ENCODE results near the gene TULP4.
"Not testable (repeated sequence)": the region's sequence is repeated elsewhere in the genome, so short reads cannot be mapped to it uniquely, and the experiment has no call there.

TULP4 gene

GRCh38 chr6:158292016-158292415, 20.2 kb upstream of the TULP4 start:
- no peak overlapping the region for H3K4me3 ChIP-seq (ENCODE audit: low read length)
- TF ChIP-seq CTCF (IDR thresholded peaks at IDR 0.05; ENCODE audit: insufficient read depth, low read depth, low read length, missing control alignments) = no peak
- DNase-seq (ENCODE audit: low read depth) = no peak

DNA sequence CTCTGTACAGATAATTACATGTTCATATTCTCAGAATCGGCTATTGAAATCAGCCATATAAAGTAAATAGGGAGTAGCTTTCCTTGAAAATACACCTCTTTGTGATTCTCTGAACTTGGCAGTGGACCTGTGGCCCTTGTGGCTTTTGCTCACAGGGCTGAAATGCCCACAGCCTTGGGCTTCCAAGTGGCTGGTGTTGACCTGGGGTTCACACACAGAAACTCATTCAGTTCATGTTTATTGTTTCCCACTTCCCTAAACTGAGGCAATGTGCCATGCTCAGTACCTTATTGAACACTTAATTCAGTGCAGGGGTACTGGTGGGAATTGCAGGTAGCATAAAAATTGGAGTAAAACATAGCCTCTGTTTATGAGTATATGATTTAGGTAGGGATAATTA, 19.1 kb upstream of the TULP4 start:
- DNase-seq (ENCODE audit: low read depth) = no peak
- no peak overlapping the region for H3K4me3 ChIP-seq (ENCODE audit: low read length)
- no peak for TF ChIP-seq CTCF (IDR thresholded peaks at IDR 0.05; ENCODE audit: insufficient read depth, low read depth, low read length, missing control alignments)

DNA sequence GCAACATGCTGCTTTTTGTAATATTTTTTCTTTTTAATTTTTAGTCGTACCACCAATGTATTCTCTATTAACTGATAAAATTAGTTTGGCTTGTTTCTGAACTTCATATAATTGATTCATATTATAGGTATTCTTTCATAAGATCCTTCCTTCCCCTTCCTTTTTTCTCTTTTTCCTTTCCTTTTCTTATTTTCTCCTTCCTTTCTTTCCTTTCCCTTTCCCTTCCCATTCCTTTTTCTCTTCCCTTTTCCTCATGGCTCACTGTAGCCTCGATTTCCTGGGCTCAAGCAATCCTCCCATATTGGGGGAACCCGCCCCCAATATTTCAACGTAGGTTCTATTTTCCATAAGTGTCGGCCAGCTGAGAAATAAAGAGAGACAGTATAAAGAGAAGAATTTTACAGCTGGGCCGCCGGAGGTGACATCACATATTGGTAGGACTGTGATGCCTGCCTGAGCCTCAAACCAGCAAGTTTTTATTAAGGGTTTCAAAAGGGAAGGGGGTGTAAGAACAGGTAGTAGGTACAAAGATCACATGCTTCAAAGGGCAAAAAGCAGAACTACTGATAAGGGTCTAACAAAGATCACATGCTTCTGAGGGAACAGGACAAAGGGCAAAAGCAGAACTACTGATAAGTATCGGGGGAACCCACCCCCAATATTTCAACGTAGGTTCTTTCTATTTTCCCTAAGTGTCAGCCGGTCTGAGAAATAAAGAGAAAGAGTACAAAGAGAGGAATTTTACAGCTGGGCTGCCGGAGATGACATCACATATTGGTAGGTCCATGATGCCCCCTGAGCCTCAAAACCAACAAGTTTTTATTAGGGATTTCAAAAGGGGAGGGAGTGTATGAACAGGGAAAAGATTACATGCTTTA, 16.1 kb upstream of the TULP4 start:
- not testable (repeated sequence) for H3K4me3 ChIP-seq (ENCODE audit: low read length); DNase-seq (ENCODE audit: low read depth)

- not testable (repeated sequence) for H3K4me3 ChIP-seq (ENCODE audit: low read length); DNase-seq (ENCODE audit: low read depth)
These were observed 15.4 kb upstream of the TULP4 start for GRCh38 chr6:158296854-158297324.

- not testable (repeated sequence) for DNase-seq (ENCODE audit: low read depth); H3K4me3 ChIP-seq (ENCODE audit: low read length)
These were observed 14.6 kb upstream of the TULP4 start for GRCh38 chr6:158297657-158298056.

DNA sequence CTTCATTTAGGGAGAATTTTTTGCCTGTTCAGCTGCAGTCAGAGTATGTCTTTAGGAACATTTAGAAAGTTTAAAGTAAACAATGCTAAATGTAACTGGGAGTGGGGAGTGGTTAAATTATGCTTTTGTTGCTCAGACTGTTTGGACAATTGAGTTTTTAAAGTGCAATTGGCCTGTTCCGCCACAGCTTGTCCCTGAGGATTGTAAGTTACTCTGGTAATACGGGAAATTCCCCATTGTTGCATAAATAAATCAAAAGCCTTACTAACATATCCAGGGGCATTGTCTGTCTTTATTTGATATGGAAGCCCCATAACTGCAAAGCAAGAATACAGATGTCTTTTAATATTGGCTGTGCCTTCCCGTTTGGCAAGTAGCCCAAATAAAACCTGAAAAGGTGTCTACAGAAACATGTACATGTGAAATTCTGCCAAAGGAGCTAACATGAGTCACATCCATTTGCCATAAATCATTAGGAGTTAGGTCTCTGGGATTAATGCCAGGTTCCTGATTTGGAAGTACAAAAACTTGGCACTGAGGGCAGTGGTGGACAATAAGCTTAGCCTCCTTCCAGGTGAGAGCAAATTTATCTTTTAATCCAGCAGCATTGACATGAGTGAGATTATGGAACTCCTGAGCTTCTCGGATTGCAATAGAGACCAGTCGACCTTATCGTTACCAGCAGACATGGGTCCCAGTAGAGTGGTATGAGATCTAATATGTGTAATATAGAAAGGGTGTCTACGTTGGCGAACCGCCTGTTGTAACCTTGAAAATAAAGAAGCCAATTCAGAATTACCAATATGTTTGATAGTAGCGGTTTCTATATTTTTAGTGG, 11.7 kb upstream of the TULP4 start:
- peak; percentile 94 for DNase-seq (ENCODE audit: low read depth)
- H3K4me3 ChIP-seq (ENCODE audit: low read length) = not testable (repeated sequence)

DNA sequence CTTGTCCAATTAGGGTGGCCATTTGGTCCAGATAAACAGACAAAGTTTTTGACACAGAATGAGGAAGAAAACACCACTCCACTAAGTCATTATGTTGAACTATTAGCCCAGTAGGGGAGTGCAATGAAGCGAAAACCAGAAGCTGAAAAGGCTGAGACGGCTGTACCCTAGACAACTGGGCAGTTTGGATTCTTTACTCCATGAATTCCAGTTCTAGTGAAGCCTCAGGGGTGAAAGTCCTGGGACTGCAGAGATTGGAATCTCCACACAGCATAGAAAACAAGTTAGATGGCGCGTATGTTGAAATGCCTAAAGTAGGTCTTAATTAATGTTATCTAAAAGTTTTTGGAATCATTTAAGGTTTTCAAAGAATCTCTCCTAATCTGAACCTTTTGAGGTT, 10.7 kb upstream of the TULP4 start:
- DNase-seq (ENCODE audit: low read depth); H3K4me3 ChIP-seq (ENCODE audit: low read length): not testable (repeated sequence)

GRCh38 chr6:158302195-158302796, 10.0 kb upstream of the TULP4 start:
- not testable (repeated sequence) for DNase-seq (ENCODE audit: low read depth); H3K4me3 ChIP-seq (ENCODE audit: low read length)

- no peak overlapping the region for H3K4me3 ChIP-seq (ENCODE audit: low read length)
- peak; percentile 49 for DNase-seq (ENCODE audit: low read depth)
- TF ChIP-seq CTCF (IDR thresholded peaks at IDR 0.05; ENCODE audit: insufficient read depth, low read depth, low read length, missing control alignments) = no peak
These were observed 9.0 kb upstream of the TULP4 start for GRCh38 chr6:158303210-158303731.

DNA sequence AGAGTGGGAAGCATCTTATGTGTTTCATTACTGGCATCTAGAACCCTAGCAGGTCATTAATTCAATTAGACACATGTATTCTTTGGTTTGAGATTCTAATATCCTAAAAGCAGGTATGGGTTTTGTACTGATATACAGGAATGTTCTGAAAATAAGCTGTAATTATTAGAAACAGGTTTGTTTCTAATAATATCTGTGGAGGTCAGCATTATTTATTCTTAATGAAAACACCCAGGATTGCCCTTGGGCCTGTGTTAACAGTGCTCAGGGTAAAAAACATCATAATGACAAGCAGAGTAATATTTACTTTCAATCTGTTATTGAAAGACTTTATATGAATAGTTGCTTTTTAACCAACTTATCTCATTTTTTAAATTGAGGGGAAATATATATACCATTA, 8.0 kb upstream of the TULP4 start:
- no peak for TF ChIP-seq CTCF (IDR thresholded peaks at IDR 0.05; ENCODE audit: insufficient read depth, low read depth, low read length, missing control alignments)
- no peak overlapping the region for H3K4me3 ChIP-seq (ENCODE audit: low read length)
- DNase-seq (ENCODE audit: low read depth) = no peak

Measured in epithelial cell of esophagus (primary cell).